Colonic mucosa (tissue), 4 donors: ENCODE results near the gene CADM2. TPM values are rescaled to one million over a fixed set of nuclear protein-coding genes. Genes with fewer than 3 reads are reported as not detected.

Experiments
- DNase-seq: peaks from one replicate; pipeline ENCODE4 v3.0.0-alpha.2; 2020
- H3K27ac ChIP-seq: fragments of 200-600 bp; one replicate; pipeline ENCODE4 v1.8.0; 2021
- H3K27me3 ChIP-seq: fragments of 200-600 bp; one replicate; pipeline ENCODE4 v1.8.0; 2021
- H3K36me3 ChIP-seq: fragments of 200-600 bp; one replicate; pipeline ENCODE4 v1.8.0; 2021
- H3K4me1 ChIP-seq: fragments of 200-600 bp; one replicate; pipeline ENCODE4 v1.8.0; 2021; ENCODE audit warnings: mild to moderate bottlenecking
- H3K4me3 ChIP-seq: fragments of 200-600 bp; one replicate; pipeline ENCODE4 v1.8.0; 2021
- H3K9ac ChIP-seq, 2 donors: one replicate each; pipeline ENCODE4 v1.7.0; 2013; ENCODE audit warnings: control low read depth in 2 of 2, low read depth in 2 of 2, low read length in 2 of 2
- H3K9me3 ChIP-seq: fragments of 200-600 bp; one replicate; pipeline ENCODE4 v1.8.0; 2021
- CTCF ChIP-seq: fragments of 200-600 bp; IDR thresholded peaks from one replicate; pipeline ENCODE4 v1.8.0; 2022; ENCODE audit warnings: antibody characterized with exemption, mild to moderate bottlenecking
- intact Hi-C: fragments of 100-400 bp; cut with DNase I; formaldehyde crosslinking; loops from one replicate; pipeline ENCODE4 v1.14.1; 2022
- total RNA-seq, 2 donors: library from RNA; stranded (reverse); fragmentation: NEBNext Ultra II Directional in 1 of 2; extraction: Animal tissue kit (Norgen Biotek cat#: 25700) in 1 of 2; gene quantifications; one replicate each; pipeline ENCODE4 v1.2.1, GENCODE V29; 2021
- donor health status: healthy.
- donor health status: DM: no; HTN: no; CAD: no.
- donor health status: DM: no; HTN: no; CAD: no.

The CADM2 gene
- total RNA-seq, 2 donors from 2014 or later: 1.2 to 2.8 TPM

- Histone ChIP-seq H3K27ac (no peak overlapping the region), H3K4me3 (no peak overlapping the region), H3K4me1 (no peaks in the 10 kb centered on the region), H3K27me3 (no peaks in the 10 kb centered on the region), H3K9ac (no peak overlapping the region), H3K36me3 (no peaks in the 10 kb centered on the region), H3K9me3 (no peaks in the 10 kb centered on the region)
- intact Hi-C loops: no loop called here
- no peak for TF ChIP-seq CTCF
- no peak for DNase-seq
Observed at GRCh38 chr3:85592256-85592655, 633.5 kb downstream of the CADM2 start.

- H3K4me3 ChIP-seq: no peak overlapping the region
- H3K9me3 ChIP-seq: no peaks in the 10 kb centered on the region
- TF ChIP-seq CTCF: no peak
- H3K4me1 ChIP-seq: no peaks in the 10 kb centered on the region
- H3K27me3 ChIP-seq: no peaks in the 10 kb centered on the region
- intact Hi-C loops: no loop called here
- no peaks in the 10 kb centered on the region for H3K36me3 ChIP-seq
- no peak overlapping the region for H3K27ac ChIP-seq
- DNase-seq: no peak
- no peak overlapping the region for H3K9ac ChIP-seq
Observed at GRCh38 chr3:85594676-85595075, 635.9 kb downstream of the CADM2 start.

DNA sequence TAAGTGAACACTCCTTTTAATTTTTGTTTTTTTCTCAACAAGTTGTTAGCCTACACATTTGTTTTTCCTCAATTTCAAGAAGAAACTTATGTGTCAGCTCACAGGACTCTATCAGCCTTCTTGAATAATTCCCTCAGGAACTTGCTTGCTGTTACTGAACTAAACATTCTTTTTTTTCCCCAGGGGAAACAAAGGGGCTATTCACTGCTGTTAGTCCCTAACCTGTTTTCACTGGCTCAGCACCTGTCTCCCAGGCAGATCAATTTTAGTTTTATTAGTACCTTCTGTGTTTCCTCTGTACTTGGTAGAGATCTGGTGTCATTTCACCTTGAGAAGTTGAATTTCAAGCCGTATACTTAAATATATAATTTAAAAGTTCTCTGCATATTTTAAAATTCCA lies 644.6 kb downstream of the CADM2 start:
- H3K4me3 ChIP-seq: no peak overlapping the region
- DNase-seq: no peak
- intact Hi-C loops: no loop called here
- H3K9ac ChIP-seq: no peak overlapping the region
- H3K27me3 ChIP-seq: no peaks in the 10 kb centered on the region
- TF ChIP-seq CTCF: no peak
- H3K9me3 ChIP-seq: no peaks in the 10 kb centered on the region
- H3K4me1 ChIP-seq: no peaks in the 10 kb centered on the region
- H3K27ac ChIP-seq: no peak overlapping the region
- no peaks in the 10 kb centered on the region for H3K36me3 ChIP-seq

DNA sequence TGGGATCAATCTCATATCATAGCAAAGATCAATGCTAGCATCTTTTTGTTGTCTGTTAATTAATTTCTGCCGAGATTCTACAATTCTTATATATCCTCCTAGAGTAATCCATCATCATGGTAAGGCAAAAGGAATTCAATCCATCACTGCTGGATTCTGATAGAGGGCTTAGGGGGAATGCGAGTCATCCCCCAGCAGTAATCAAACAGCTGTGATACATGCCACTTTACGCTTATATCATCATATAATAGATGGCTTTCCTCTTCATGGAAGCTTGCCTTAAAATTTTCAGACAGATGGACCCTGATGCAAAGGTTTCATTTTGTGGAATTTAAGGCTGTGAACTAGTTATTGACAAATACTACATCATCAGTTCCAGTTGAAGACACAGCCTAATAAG lies 645.9 kb downstream of the CADM2 start:
- TF ChIP-seq CTCF: no peak
- H3K36me3 ChIP-seq: no peaks in the 10 kb centered on the region
- no peaks in the 10 kb centered on the region for H3K27me3 ChIP-seq
- H3K4me3 ChIP-seq: no peak overlapping the region
- intact Hi-C loops: no loop called here
- no peak overlapping the region for H3K27ac ChIP-seq
- no peaks in the 10 kb centered on the region for H3K9me3 ChIP-seq
- H3K9ac ChIP-seq: no peak overlapping the region
- H3K4me1 ChIP-seq: no peaks in the 10 kb centered on the region
- DNase-seq: no peak

GRCh38 chr3:85605066-85605465 lies 646.3 kb downstream of the CADM2 start:
- H3K9ac ChIP-seq: no peak overlapping the region
- H3K4me3 ChIP-seq: no peak overlapping the region
- no peak overlapping the region for H3K27ac ChIP-seq
- no peaks in the 10 kb centered on the region for H3K9me3 ChIP-seq
- H3K36me3 ChIP-seq: no peaks in the 10 kb centered on the region
- H3K27me3 ChIP-seq: no peaks in the 10 kb centered on the region
- intact Hi-C loops: no loop called here
- no peak for TF ChIP-seq CTCF
- no peaks in the 10 kb centered on the region for H3K4me1 ChIP-seq
- no peak for DNase-seq

DNA sequence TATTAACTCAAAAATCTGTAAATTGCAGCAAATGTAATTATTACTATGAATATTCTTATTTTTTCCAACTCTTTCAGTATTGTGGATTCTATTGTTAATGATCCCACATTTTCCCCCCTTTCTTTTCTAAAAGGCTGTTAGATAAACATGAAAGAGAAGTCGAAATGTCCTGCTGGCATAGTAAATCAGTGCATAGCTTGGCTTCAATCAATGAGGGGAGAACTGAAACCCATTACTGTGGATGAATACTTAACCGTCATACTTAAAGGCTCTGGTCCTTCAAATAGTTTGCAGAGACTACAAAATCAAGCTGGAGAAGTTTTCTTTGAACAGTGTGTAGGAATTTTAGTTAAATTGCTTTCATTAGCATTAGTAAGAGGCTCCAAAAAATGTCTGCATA lies 667.9 kb downstream of the CADM2 start:
- no peak overlapping the region for H3K9ac ChIP-seq
- no peaks in the 10 kb centered on the region for H3K4me1 ChIP-seq
- H3K27ac ChIP-seq: no peak overlapping the region
- DNase-seq: no peak
- no peaks in the 10 kb centered on the region for H3K27me3 ChIP-seq
- no peaks in the 10 kb centered on the region for H3K36me3 ChIP-seq
- no peak overlapping the region for H3K4me3 ChIP-seq
- H3K9me3 ChIP-seq: no peaks in the 10 kb centered on the region
- TF ChIP-seq CTCF: no peak
- intact Hi-C loops: no loop called here
